Measurements from ENCODE around the gene PTEN.

DNA sequence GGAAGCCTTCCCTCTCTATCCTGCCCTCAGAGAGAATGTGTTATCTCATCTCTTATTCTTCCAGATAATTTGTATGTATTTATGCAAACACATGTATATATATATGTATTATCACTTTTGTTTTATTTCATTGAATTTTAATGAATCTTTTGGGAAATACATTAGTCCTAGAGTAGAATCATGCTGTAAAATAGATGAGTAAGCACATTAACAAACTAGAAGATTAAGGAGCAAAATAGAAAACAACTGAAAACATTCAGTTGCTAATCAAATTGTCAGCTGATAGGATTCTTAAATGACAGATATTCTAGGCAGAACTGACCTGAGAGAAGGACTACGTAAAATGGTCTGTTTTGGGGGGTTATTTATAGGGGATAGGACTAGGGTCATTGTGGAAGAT is 11.3 kb upstream of the PTEN start:
- TF ChIP-seq EZH2 (IDR thresholded peaks at IDR 0.05): no peak
- TF ChIP-seq CTCF (IDR thresholded peaks at IDR 0.05 in 2 of 3, conservative IDR thresholded peaks at IDR 0.05 in 1 of 3; ENCODE audit: borderline replicate concordance in 1 of 3, insufficient read depth in 1 of 3, low read depth in 2 of 3, low read length in 2 of 3): no peak
- no peak for TF ChIP-seq POLR2A (IDR thresholded peaks at IDR 0.05; ENCODE audit: borderline replicate concordance, extremely low read depth, insufficient read depth, insufficient read length)
- no peak for TF ChIP-seq POLR2AphosphoS5 (IDR thresholded peaks at IDR 0.05; ENCODE audit: low read depth, low read length)
- TF ChIP-seq ZBTB33 (IDR thresholded peaks at IDR 0.05; ENCODE audit: extremely low read depth, insufficient replicate concordance, low read length): no peak
- TF ChIP-seq SP1 (IDR thresholded peaks at IDR 0.05; ENCODE audit: low read depth): no peak
- TF ChIP-seq REST (IDR thresholded peaks at IDR 0.05; ENCODE audit: low read depth): no peak
- no peak for TF ChIP-seq MAX (IDR thresholded peaks at IDR 0.05)
- TF ChIP-seq ZFX (IDR thresholded peaks at IDR 0.05): no peak
- TF ChIP-seq EZH2phosphoT487 (IDR thresholded peaks at IDR 0.05; ENCODE audit: borderline replicate concordance): no peak
